WERI-Rb-1 (cell line): ENCODE results near the gene PRRC2A.
"Not testable (repeated sequence)": the region's sequence is repeated elsewhere in the genome, so short reads cannot be mapped to it uniquely, and the experiment has no call there.

ENCODE experiments used
- DNase-seq: peaks from one replicate; pipeline ENCODE4 v3.0.0-alpha.2; 2020
- H3K27ac ChIP-seq: fragments of 250-450 bp; sonication (Bioruptor Pico); 2 replicates; pipeline ENCODE4 v1.5.1; 2020; ENCODE audit warnings: mild to moderate bottlenecking, moderate library complexity
- H3K27me3 ChIP-seq: fragments of 250-450 bp; sonication (Bioruptor Pico); 2 replicates; pipeline ENCODE4 v1.5.1; 2021; ENCODE audit warnings: mild to moderate bottlenecking, low read depth, moderate library complexity; ENCODE audit not compliant: insufficient read depth, severe bottlenecking
- H3K36me3 ChIP-seq: fragments of 250-450 bp; sonication (Bioruptor Pico); 2 replicates; pipeline ENCODE4 v1.5.1; 2020; ENCODE audit warnings: mild to moderate bottlenecking, moderate library complexity
- H3K4me3 ChIP-seq: 2 replicates; pipeline ENCODE4 v1.5.1; 2011; ENCODE audit warnings: low read depth, mild to moderate bottlenecking, control low read depth, low read length
- H3K9me3 ChIP-seq: fragments of 250-450 bp; sonication (Bioruptor Pico); 2 replicates; pipeline ENCODE4 v1.5.1; 2021; ENCODE audit warnings: mild to moderate bottlenecking, moderate library complexity; ENCODE audit not compliant: severe bottlenecking
- TF ChIP-seq, protein P1 (sequence below): IDR thresholded peaks from 2 replicates; pipeline ENCODE4 v1.5.1; 2011; ENCODE audit warnings: low read depth, mild to moderate bottlenecking, control low read depth, inconsistent platforms, low read length

Gene PRRC2A

DNA sequence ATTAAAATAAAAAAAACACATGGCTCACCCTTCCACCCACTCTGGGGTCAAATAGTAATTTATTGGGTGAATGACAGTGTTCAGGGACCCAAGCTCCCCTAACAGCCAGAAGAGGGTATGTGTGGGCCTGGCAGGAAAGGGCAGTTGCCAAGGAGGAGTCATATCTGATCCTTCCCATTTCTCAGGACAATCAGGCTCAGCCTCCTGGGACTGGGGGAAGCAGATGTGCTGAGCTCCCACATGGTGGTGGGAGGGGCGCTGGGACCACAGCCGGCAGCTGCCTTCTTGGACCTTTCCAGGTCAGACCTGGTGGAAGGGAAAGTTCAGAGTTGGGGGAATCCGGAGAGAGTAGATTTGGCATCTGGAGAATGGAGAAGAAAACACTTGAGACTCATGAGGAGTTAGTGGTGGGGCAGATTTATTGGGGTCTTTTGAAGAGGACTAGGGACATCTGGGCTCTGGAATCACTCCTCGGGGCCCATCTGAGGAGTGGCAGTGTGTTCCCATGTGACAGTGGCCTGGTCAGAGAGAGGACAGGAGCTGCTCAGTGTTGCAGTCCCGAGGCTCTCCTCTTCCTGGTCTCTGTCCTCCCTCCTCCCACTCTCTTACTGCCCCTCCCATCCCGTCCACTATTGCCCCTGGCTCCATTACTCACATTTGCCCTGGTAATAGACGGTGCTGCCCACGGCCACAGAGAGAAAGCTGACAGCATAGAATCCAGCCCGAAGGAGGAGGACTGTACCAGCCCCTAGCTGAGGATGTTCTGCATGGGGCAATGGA, 31.5 kb upstream of the PRRC2A start:
- peak; percentile 48 for DNase-seq
- Histone ChIP-seq H3K9me3 (peaks cover 2% of the 10 kb centered on the region), H3K4me3 (no peak overlapping the region), H3K36me3 (no peaks in the 10 kb centered on the region), H3K27me3 (no peaks in the 10 kb centered on the region), H3K27ac (no peak overlapping the region)
- TF ChIP-seq, protein P1, sequence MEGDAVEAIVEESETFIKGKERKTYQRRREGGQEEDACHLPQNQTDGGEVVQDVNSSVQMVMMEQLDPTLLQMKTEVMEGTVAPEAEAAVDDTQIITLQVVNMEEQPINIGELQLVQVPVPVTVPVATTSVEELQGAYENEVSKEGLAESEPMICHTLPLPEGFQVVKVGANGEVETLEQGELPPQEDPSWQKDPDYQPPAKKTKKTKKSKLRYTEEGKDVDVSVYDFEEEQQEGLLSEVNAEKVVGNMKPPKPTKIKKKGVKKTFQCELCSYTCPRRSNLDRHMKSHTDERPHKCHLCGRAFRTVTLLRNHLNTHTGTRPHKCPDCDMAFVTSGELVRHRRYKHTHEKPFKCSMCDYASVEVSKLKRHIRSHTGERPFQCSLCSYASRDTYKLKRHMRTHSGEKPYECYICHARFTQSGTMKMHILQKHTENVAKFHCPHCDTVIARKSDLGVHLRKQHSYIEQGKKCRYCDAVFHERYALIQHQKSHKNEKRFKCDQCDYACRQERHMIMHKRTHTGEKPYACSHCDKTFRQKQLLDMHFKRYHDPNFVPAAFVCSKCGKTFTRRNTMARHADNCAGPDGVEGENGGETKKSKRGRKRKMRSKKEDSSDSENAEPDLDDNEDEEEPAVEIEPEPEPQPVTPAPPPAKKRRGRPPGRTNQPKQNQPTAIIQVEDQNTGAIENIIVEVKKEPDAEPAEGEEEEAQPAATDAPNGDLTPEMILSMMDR: no peak

DNA sequence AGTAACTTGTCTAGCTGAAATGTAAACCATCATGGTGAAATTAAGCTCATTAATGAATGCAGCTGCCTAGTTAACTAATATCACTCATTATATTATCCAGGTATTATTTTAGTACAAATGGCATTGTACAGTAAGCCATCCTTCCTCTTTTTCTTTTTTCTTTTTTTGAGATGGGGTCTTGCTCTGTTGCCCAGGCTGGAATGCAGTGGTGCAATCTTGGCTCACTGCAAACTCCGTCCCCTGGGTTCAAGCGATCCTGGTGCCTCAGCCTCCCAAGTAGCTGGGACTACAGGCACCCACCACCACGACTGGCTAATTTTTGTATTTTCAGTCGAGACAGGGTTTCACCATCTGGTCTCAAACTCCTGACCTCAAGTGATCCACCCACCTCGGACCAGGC, 29.8 kb upstream of the PRRC2A start:
- not testable (repeated sequence) for H3K4me3 ChIP-seq, H3K27me3 ChIP-seq, DNase-seq, H3K27ac ChIP-seq, H3K36me3 ChIP-seq, H3K9me3 ChIP-seq

DNA sequence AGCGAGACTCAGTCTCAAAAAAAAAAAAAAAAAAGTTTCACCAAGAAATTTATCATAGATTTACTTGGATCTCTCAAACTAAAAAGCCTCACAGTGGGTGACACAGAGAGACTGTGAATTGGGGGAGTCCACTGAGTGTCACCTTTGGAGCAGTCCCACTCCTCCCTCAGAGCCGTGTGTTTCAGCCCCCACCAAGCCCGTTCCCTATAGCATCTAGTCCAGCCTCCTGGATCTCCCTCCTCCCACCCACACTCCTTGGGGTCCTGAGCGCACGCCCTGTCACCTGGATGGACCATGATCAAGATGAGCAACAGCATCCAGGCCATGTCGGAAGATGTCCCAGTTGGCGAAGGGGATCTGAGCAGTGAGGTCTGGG, 28.1 kb upstream of the PRRC2A start:
- peaks cover 2% of the 10 kb centered on the region for H3K9me3 ChIP-seq
- no peaks in the 10 kb centered on the region for H3K27me3 ChIP-seq
- no peak for DNase-seq
- no peaks in the 10 kb centered on the region for H3K36me3 ChIP-seq
- H3K4me3 ChIP-seq: no peak overlapping the region
- TF ChIP-seq, protein P1: no peak
- no peak overlapping the region for H3K27ac ChIP-seq

DNA sequence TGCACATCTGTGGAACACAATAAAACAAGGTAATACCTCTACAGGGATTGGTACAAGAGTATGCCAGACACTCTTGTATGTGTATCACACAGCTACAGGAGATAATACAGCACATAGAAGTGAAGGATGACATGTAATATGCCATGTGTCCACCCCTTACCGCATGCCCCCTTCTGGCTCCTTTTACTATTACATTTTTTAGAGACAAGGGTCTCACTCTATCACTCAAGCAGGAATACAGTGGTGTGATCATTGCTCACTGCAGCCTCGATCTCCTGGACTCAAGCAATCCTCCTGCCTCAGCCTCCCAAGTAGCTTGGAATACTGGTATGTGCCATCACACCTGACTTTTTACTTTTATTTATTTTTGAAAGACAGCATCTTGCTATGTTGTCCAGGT, 23.5 kb upstream of the PRRC2A start:
- DNase-seq: peak; percentile 50
- Histone ChIP-seq H3K36me3 (no peaks in the 10 kb centered on the region), H3K27ac (no peak overlapping the region), H3K9me3 (peaks cover 2% of the 10 kb centered on the region), H3K4me3 (no peak overlapping the region), H3K27me3 (no peaks in the 10 kb centered on the region)
- TF ChIP-seq, protein P1: peak; percentile 72

DNA sequence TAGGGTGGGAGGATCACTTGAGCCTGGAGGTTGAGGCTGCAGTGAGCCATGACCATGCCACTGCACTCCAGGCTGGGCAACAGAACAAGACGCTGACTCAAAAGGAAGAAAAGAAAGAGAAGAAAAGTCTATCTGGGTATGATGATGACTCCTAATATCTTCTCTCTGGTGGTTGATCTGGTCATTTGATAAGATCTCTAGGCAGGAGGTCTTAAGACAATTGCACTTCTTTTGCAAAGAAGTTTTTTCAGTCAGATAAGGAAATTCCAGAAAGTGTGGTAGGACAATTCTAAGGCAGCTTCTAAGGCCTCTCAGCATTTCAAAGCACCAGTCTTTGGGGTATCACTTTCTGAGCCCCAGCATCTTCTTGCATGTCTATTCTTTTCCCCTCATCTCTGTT, 13.2 kb upstream of the PRRC2A start:
- no peak overlapping the region for H3K4me3 ChIP-seq
- TF ChIP-seq, protein P1: no peak
- H3K9me3 ChIP-seq: no peaks in the 10 kb centered on the region
- DNase-seq: no peak
- no peaks in the 10 kb centered on the region for H3K36me3 ChIP-seq
- no peaks in the 10 kb centered on the region for H3K27me3 ChIP-seq
- H3K27ac ChIP-seq: no peak overlapping the region

DNA sequence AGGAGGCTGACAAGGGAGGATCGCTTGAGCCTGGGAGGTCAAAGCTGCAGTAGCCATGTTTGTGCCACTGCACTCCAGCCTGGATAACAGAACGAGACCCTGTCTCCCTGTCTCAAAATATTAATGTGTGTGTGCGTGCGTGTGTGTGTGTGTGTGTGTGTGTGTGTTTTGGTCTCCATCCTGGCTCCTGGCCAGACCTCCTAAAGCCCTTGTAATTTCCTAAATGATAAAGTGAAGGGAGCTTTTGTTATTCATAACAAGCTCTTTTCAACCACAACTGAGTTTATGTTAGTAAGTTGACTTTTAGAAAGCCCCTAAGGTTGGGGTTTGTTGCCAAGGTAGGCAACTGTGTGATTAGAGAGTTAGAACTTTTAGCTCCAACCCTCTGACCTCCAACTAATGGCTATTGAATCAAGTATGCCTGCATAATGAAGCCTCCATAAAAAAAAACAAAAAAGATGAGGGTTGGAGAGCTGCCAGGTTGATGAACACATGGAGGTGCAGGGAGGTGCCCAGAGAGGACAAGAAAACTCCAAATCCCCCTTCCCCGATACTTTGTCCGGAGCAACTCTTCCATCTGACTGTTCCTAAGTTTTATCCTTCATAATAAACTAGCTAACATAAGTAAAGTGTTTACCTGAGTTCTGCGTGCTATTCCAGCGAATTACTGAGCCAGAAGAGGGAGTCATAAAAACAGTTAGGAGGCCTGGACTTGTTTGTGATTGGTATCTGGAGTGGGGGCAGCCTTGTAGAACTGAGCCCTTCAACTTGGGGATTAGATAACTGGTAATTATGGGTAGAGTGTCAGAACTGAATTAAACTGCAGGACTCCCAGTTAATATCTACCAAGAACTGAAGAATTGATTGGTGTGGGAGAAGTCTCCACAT, 10.8 kb upstream of the PRRC2A start:
- no peaks in the 10 kb centered on the region for H3K9me3 ChIP-seq
- H3K27ac ChIP-seq: no peak overlapping the region

More for the DNA sequence above, 10.8 kb upstream of the PRRC2A start:
- H3K4me3 ChIP-seq: no peak overlapping the region
- TF ChIP-seq, protein P1: no peak
- no peaks in the 10 kb centered on the region for H3K27me3 ChIP-seq
- H3K36me3 ChIP-seq: no peaks in the 10 kb centered on the region
- no peak for DNase-seq
